Fibroblast of lung (primary cell): ENCODE measurements around the gene LAMP5. TPM values are rescaled to one million over a fixed set of nuclear protein-coding genes. Genes with fewer than 3 reads are reported as not detected.

Experiments
- DNase-seq, 2 donors: peaks; one replicate each; pipeline versions ENCODE4 v3.0.0 to v3.0.0-alpha.2; 2010; ENCODE audit warnings: low read depth in 2 of 2
- H2AFZ ChIP-seq: 2 replicates; pipeline ENCODE4 v1.5.1; 2012; ENCODE audit warnings: low read length, control low read depth, inconsistent platforms
- H3K27ac ChIP-seq: 2 replicates; pipeline ENCODE4 v1.5.1; 2011; ENCODE audit warnings: low read length, control low read depth; ENCODE audit not compliant: insufficient read depth
- H3K27me3 ChIP-seq: 2 replicates; pipeline ENCODE4 v1.5.1; 2011; ENCODE audit warnings: mild to moderate bottlenecking, low read length; ENCODE audit not compliant: control insufficient read depth, insufficient read depth
- H3K36me3 ChIP-seq: 2 replicates; pipeline ENCODE4 v1.5.1; 2011; ENCODE audit warnings: low read length; ENCODE audit not compliant: control insufficient read depth, insufficient read depth
- H3K4me1 ChIP-seq: 2 replicates; pipeline ENCODE4 v1.5.1; 2011; ENCODE audit warnings: low read length; ENCODE audit not compliant: control insufficient read depth, insufficient read depth; ENCODE audit errors: extremely low read depth
- H3K4me2 ChIP-seq: 2 replicates; pipeline ENCODE4 v1.5.1; 2011; ENCODE audit warnings: low read length, control low read depth; ENCODE audit not compliant: insufficient read depth; ENCODE audit errors: extremely low read depth
- H3K4me3 ChIP-seq, 4 experiments: fragments of 200-600 bp in 1 of 4; sonication (generic) in 1 of 4; replicated peaks in 1 of 4; 2 replicates each; pipeline ENCODE4 v1.5.1; 2011 to 2016; ENCODE audit warnings: low read length in 4 of 4, low read depth in 3 of 4, mild to moderate bottlenecking in 3 of 4, control low read depth in 2 of 4, inconsistent platforms in 1 of 4, mixed read lengths in 1 of 4; ENCODE audit not compliant: insufficient read depth in 1 of 4; ENCODE audit errors: control extremely low read depth in 1 of 4
- H3K79me2 ChIP-seq: 2 replicates; pipeline ENCODE4 v1.5.1; 2012; ENCODE audit warnings: mild to moderate bottlenecking, low read length, inconsistent platforms; ENCODE audit not compliant: control insufficient read depth, insufficient read depth
- H3K9ac ChIP-seq: 2 replicates; pipeline ENCODE4 v1.5.1; 2011; ENCODE audit warnings: mild to moderate bottlenecking, low read length, control low read depth; ENCODE audit not compliant: insufficient read depth
- H3K9me3 ChIP-seq: 2 replicates; pipeline ENCODE4 v1.5.1; 2012; ENCODE audit warnings: low read depth, low read length; ENCODE audit not compliant: control insufficient read depth, insufficient read depth
- H4K20me1 ChIP-seq: 2 replicates; pipeline ENCODE4 v1.5.1; 2011; ENCODE audit warnings: low read length; ENCODE audit not compliant: control insufficient read depth, insufficient read depth; ENCODE audit errors: extremely low read depth
- CTCF ChIP-seq, 2 donors: IDR thresholded peaks in 1 of 2; conservative IDR thresholded peaks in 1 of 2; 1 replicate in 1 of 2; 2 replicates in 1 of 2; pipeline ENCODE4 v1.5.1; 2011 to 2012; ENCODE audit warnings: low read length in 2 of 2, control low read depth in 1 of 2, inconsistent platforms in 1 of 2, low read depth in 1 of 2, mild to moderate bottlenecking in 1 of 2
- EZH2 ChIP-seq: IDR thresholded peaks from 2 replicates; pipeline ENCODE4 v1.5.1; 2012; ENCODE audit warnings: low read length, control low read depth, mild to moderate bottlenecking; ENCODE audit errors: missing control alignments
- polyA minus RNA-seq: library from RNA; depleted of rRNA, polyadenylated mRNA; stranded (reverse); fragments of >200 nt; gene quantifications from 2 replicates; pipeline ENCODE4 v1.2.3, GENCODE V29; 2011; ENCODE audit warnings: low replicate concordance
- polyA plus RNA-seq, 2 donors: library from polyadenylated mRNA; depleted of rRNA in 1 of 2; stranded (reverse) in 1 of 2; unstranded in 1 of 2; fragments of >200 nt; gene quantifications; 2 replicates each; pipeline ENCODE4 v1.2.1, GENCODE V29; 2011 to 2012; ENCODE audit warnings: missing spikeins in 1 of 2
- total RNA-seq: library from RNA; depleted of rRNA; stranded (reverse); fragments of >200 nt; gene quantifications from 2 replicates; pipeline ENCODE4 v1.2.1, GENCODE V29; 2014

LAMP5 gene, protein sequence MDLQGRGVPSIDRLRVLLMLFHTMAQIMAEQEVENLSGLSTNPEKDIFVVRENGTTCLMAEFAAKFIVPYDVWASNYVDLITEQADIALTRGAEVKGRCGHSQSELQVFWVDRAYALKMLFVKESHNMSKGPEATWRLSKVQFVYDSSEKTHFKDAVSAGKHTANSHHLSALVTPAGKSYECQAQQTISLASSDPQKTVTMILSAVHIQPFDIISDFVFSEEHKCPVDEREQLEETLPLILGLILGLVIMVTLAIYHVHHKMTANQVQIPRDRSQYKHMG
- total RNA-seq (2.1 and 2.6 TPM in 2 replicates), polyA plus RNA-seq (0.92 and 19.3 TPM in 2 replicates), polyA minus RNA-seq (2.5 TPM in 1 of 2 replicates, not detected in the other)
- polyA plus RNA-seq (2012) = 0.31 and 10.2 TPM in 2 replicates

- Histone ChIP-seq H3K27ac (no peak within 1 kb of the TSS), H3K4me2 (peak within 1 kb of the TSS; percentile 61), H3K79me2 (no peaks in the 10 kb centered on the region), H3K4me3 (peak within 1 kb of the TSS in 2 of 4 experiments; percentile 3 to 35), H4K20me1 (no peaks in the 10 kb centered on the region), H3K36me3 (no peaks in the 10 kb centered on the region), H3K9ac (no peak within 1 kb of the TSS), H3K27me3 (peaks cover 34% of the 10 kb centered on the region), H3K9me3 (no peaks in the 10 kb centered on the region), H3K4me1 (no peaks in the 10 kb centered on the region), H2AFZ (no peak within 1 kb of the TSS)
- DNase-seq = peak; percentile 32 to 47
- no peak for TF ChIP-seq CTCF (conservative IDR thresholded peaks at IDR 0.05 in 1 of 2, IDR thresholded peaks at IDR 0.05 in 1 of 2; ENCODE audit: low read depth in 1 of 2, low read length in 2 of 2)
- TF ChIP-seq EZH2 = peak; percentile 35
Measured at GRCh38 chr20:9514461-9515213, at the start of gene LAMP5. TSS of gene LAMP5 (plus strand) at chr20:9514590. CDS start at chr20:9514853, 263 bp downstream.

DNA sequence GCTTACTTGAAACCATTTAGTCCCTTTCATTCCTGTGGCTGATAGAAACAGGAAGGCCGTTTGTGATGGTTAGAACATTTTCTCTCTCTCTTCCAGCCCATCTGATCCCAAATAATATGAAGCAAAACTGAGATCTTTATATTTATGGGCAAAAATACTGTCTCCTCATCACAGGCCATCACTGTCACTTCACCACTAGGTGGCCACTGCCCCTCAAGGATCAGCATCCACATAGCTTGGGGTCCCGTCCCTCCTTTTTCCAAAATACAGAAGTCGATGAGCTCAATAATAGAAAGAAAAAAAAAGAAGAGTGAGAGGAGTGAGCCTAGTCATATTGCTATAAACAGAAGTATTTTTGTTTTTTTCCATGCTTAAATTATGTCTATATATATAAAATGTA is 46.4 kb upstream of the LAMP5 start:
- no peak overlapping the region for H3K4me3 ChIP-seq
- no peak overlapping the region for H2AFZ ChIP-seq
- H3K36me3 ChIP-seq = no peaks in the 10 kb centered on the region
- DNase-seq = no peak
- H3K4me2 ChIP-seq = no peak overlapping the region
- no peaks in the 10 kb centered on the region for H4K20me1 ChIP-seq
- H3K9ac ChIP-seq = no peak overlapping the region
- TF ChIP-seq EZH2 (no peak), CTCF (conservative IDR thresholded peaks at IDR 0.05 in 1 of 2, IDR thresholded peaks at IDR 0.05 in 1 of 2; ENCODE audit: low read depth in 1 of 2, low read length in 2 of 2) (peak; percentile 40 to 64)
- H3K27me3 ChIP-seq = no peaks in the 10 kb centered on the region
- no peaks in the 10 kb centered on the region for H3K4me1 ChIP-seq
- no peak overlapping the region for H3K27ac ChIP-seq
- H3K9me3 ChIP-seq = no peaks in the 10 kb centered on the region
- no peaks in the 10 kb centered on the region for H3K79me2 ChIP-seq

DNA sequence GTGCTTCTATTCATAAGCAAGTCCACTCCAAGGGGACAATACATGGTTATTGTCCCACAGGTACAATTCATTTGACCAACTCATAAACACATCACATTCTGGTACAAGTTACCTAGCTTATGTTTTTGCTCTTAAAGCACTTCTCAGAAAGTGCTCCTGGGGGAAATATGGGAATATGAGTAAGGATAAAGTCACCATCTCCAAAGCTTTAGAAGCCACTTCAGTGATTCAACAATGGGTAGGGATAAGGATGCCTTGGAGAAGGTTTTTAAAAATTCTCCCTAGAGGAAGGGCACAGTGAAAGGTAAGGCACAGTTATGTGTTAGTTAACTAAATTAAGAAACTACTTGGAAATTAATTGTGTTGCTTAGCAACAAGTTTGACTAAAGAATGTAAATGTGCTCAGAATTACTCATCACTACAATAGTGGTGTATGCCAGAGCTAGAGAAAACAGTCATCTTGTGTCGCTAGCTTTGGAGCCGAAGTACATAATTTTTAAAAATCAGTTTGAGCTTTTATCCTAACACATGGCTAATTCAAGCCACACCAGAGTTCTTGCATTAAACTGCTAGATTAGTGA is 39.5 kb upstream of the LAMP5 start:
- TF ChIP-seq EZH2 = no peak
- TF ChIP-seq CTCF (conservative IDR thresholded peaks at IDR 0.05 in 1 of 2, IDR thresholded peaks at IDR 0.05 in 1 of 2; ENCODE audit: low read depth in 1 of 2, low read length in 2 of 2) = no peak
- no peak overlapping the region for H3K4me2 ChIP-seq
- H3K27me3 ChIP-seq = no peaks in the 10 kb centered on the region
- H3K4me1 ChIP-seq = peaks cover 3% of the 10 kb centered on the region
- no peak overlapping the region for H3K9ac ChIP-seq
- H3K4me3 ChIP-seq = no peak overlapping the region
- no peak overlapping the region for H3K27ac ChIP-seq
- no peaks in the 10 kb centered on the region for H4K20me1 ChIP-seq
- DNase-seq = peak; percentile 35 to 56
- H3K36me3 ChIP-seq = no peaks in the 10 kb centered on the region
- H3K9me3 ChIP-seq = no peaks in the 10 kb centered on the region
- H2AFZ ChIP-seq = no peak overlapping the region
- H3K79me2 ChIP-seq = no peaks in the 10 kb centered on the region
